Small intestine (tissue), 7 donors: Measurements from ENCODE around the gene TMEM120B. TPM values are rescaled to one million over a fixed set of nuclear protein-coding genes. Genes with fewer than 3 reads are reported as not detected.

ENCODE experiments used
- DNase-seq, 2 donors: peaks; one replicate each; pipeline versions ENCODE4 v3.0.0 to v3.0.0-alpha.2; 2013
- FAIRE-seq: peaks from 2 replicates; lab custom pipeline; 2012; peaks lifted over from hg19 to GRCh38; lab: Jason Lieb, UNC
- H3K27ac ChIP-seq, 3 donors: one replicate each; pipeline ENCODE4 v1.5.1; 2013; ENCODE audit warnings: low read length in 2 of 3, mild to moderate bottlenecking in 2 of 3, control low read depth in 1 of 3, inconsistent platforms in 1 of 3, low read depth in 1 of 3, moderate library complexity in 1 of 3
- H3K27me3 ChIP-seq, 3 donors: one replicate each; pipeline ENCODE4 v1.6.1; 2013; ENCODE audit warnings: low read length in 3 of 3, inconsistent platforms in 1 of 3; ENCODE audit not compliant: control insufficient read depth in 3 of 3, insufficient read depth in 3 of 3
- H3K36me3 ChIP-seq, 3 donors: one replicate each; pipeline ENCODE4 v1.6.1; 2013; ENCODE audit warnings: low read length in 3 of 3, inconsistent platforms in 1 of 3, low read depth in 1 of 3, mild to moderate bottlenecking in 1 of 3, moderate library complexity in 1 of 3; ENCODE audit not compliant: control insufficient read depth in 3 of 3, insufficient read depth in 2 of 3
- H3K4me1 ChIP-seq, 3 donors: one replicate each; pipeline ENCODE4 v1.6.1; 2013; ENCODE audit warnings: low read length in 2 of 3, inconsistent platforms in 1 of 3, low read depth in 1 of 3, mild to moderate bottlenecking in 1 of 3, moderate library complexity in 1 of 3; ENCODE audit not compliant: control insufficient read depth in 3 of 3, insufficient read depth in 2 of 3
- H3K4me3 ChIP-seq, 3 donors: one replicate each; pipeline ENCODE4 v1.5.1; 2013; ENCODE audit warnings: low read length in 3 of 3, control low read depth in 1 of 3, inconsistent platforms in 1 of 3, low read depth in 1 of 3, mild to moderate bottlenecking in 1 of 3, moderate library complexity in 1 of 3
- H3K9me3 ChIP-seq, 2 donors: one replicate each; pipeline ENCODE4 v1.6.1; 2013; ENCODE audit warnings: low read depth in 1 of 2, low read length in 1 of 2; ENCODE audit not compliant: control insufficient read depth in 2 of 2, insufficient read depth in 1 of 2
- WGBS, 3 donors: extraction: QIAGEN DNeasy Blood & Tissue Kit; methylation state at CpG; one replicate each; pipeline ENCODE4 v1.1.7; 2013; 5-methylcytosine and 5-hydroxymethylcytosine counted together
- polyA plus RNA-seq, 4 donors: library from polyadenylated mRNA; stranded (reverse) in 3 of 4; unstranded in 1 of 4; fragments of 200-250 nt in 3 of 4; fragments of 120-200 nt in 1 of 4; gene quantifications; one replicate each; pipeline versions ENCODE4 v1.2.1 to v1.2.3, GENCODE V29; 2013
- donor health status: healthy with polysubstance abuse.
- donor health status: control.
- donor health status: control.
- donor health status: Bipolar disorder and iron deficiency.
- donor health status: healthy.

Gene TMEM120B
- polyA plus RNA-seq, 4 donors = 2.7 to 11.3 (median 3.6) TPM

- Histone ChIP-seq H3K27me3 (no peaks in the 10 kb centered on the region), H3K4me3 (no peak overlapping the region), H3K4me1 (no peaks in the 10 kb centered on the region), H3K9me3 (no peaks in the 10 kb centered on the region), H3K36me3 (peaks cover 32 to 92% (median 49%) of the 10 kb centered on the region in 3 donors), H3K27ac (no peak overlapping the region)
- 84 to 90% (median 85%) methylated on average over 18 of the region's 18 CpGs for WGBS, 3 donors
- DNase-seq = no peak
- FAIRE-seq = no peak
Observed at GRCh38 chr12:121826318-121827150, 114.0 kb downstream of the TMEM120B start.

- no peak overlapping the region for H3K27ac ChIP-seq
- peaks cover 30 to 88% (median 52%) of the 10 kb centered on the region in 3 donors for H3K36me3 ChIP-seq
Observed at GRCh38 chr12:121827351-121828099, 115.0 kb downstream of the TMEM120B start.

GRCh38 chr12:121828306-121828705, 115.8 kb downstream of the TMEM120B start:
- FAIRE-seq = no peak
- no peaks in the 10 kb centered on the region for H3K4me1 ChIP-seq
- H3K9me3 ChIP-seq = no peaks in the 10 kb centered on the region
- peaks cover 24 to 81% (median 49%) of the 10 kb centered on the region in 3 donors for H3K36me3 ChIP-seq
- no peaks in the 10 kb centered on the region for H3K27me3 ChIP-seq
- H3K4me3 ChIP-seq = no peak overlapping the region
- no peak for DNase-seq
- no peak overlapping the region for H3K27ac ChIP-seq
- 93 to 98% (median 94%) methylated on average over 8 of the region's 8 CpGs for WGBS, 3 donors

More at GRCh38 chr12:121827351-121828099, 115.0 kb downstream of the TMEM120B start:
- no peaks in the 10 kb centered on the region for H3K4me1 ChIP-seq
- DNase-seq (no peak), FAIRE-seq (no peak)
- H3K4me3 ChIP-seq = no peak overlapping the region
- no peaks in the 10 kb centered on the region for H3K27me3 ChIP-seq
- no peaks in the 10 kb centered on the region for H3K9me3 ChIP-seq
- WGBS, 3 donors = 94 to 96% (median 95%) methylated on average over 47 to 48 of the region's 48 CpGs

DNA sequence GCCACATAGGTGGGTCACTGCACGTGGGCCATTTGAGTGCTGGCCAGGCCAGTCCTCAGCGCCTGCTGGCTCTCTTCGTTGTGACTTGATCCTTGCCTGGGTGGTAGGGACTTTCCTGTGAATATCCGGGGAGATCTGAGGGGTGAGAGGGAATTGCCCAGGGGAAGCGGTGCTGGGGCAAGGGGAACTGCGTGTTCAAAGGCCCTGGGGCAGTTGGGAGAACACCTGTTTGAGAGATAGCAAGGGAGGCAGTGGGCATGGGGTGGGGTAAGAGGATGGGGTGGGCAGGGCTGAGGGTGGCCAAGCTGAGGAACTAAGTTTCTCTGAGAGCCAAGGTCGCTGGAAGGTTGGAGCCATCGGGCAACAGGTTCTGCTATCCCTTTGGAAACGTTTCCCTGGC, 116.3 kb downstream of the TMEM120B start:
- no peaks in the 10 kb centered on the region for H3K9me3 ChIP-seq
- peaks cover 20 to 76% (median 43%) of the 10 kb centered on the region in 3 donors for H3K36me3 ChIP-seq
- no peak for DNase-seq
- no peaks in the 10 kb centered on the region for H3K27me3 ChIP-seq
- no peak overlapping the region for H3K27ac ChIP-seq
- FAIRE-seq = no peak
- H3K4me3 ChIP-seq = no peak overlapping the region
- WGBS, 3 donors = 86 to 91% (median 89%) methylated on average over 9 of the region's 9 CpGs
- no peaks in the 10 kb centered on the region for H3K4me1 ChIP-seq

GRCh38 chr12:121829250-121829918, 116.8 kb downstream of the TMEM120B start:
- no peak for DNase-seq
- WGBS, 3 donors = 85 to 90% (median 88%) methylated on average over 7 of the region's 7 CpGs
- Histone ChIP-seq H3K36me3 (peaks cover 20 to 71% (median 42%) of the 10 kb centered on the region in 3 donors), H3K27me3 (no peaks in the 10 kb centered on the region), H3K27ac (no peak overlapping the region), H3K4me3 (no peak overlapping the region), H3K4me1 (no peaks in the 10 kb centered on the region), H3K9me3 (no peaks in the 10 kb centered on the region)
- FAIRE-seq = no peak

- no peak overlapping the region for H3K27ac ChIP-seq
- no peaks in the 10 kb centered on the region for H3K9me3 ChIP-seq
- H3K4me3 ChIP-seq = no peak overlapping the region
- WGBS, 3 donors = 92 to 94% (median 94%) methylated on average over 23 of the region's 23 CpGs
- no peaks in the 10 kb centered on the region for H3K27me3 ChIP-seq
- no peak for FAIRE-seq
- H3K4me1 ChIP-seq = no peaks in the 10 kb centered on the region
- peaks cover 20 to 64% (median 37%) of the 10 kb centered on the region in 3 donors for H3K36me3 ChIP-seq
- DNase-seq = no peak
Observed at GRCh38 chr12:121830134-121830533, 117.6 kb downstream of the TMEM120B start.

DNA sequence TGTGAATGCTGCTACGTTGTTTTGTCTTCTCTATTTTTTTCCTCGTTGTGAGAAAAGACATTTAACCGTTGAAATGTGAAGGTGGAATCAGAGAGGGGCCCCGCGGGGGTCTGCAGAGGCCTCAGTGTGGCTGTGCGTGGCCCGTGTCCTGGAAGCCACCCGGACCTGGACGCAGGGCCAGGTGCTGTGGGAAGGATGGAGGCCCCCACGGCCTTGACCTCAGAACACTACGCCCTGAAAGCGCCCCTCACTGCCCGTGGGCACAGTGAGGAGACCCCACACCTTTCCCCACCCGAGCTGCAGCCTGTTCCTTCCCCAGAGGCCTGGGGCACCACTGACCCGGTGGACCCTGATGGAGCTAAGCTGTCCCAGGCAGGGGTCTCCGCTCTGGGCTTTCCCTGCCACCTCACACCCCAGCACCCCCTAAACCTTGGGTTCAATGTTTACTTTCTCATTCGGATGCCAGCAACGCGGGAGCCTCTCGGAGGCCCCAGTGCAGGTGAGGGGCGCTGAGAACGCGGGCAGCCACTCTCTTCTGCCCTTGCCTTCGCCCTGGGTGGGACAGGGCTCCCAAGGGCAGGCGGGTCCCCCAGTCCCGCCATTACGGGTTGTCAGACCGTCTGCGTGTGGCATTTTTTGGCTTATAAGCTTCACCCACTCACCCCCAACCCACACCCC, 118.2 kb downstream of the TMEM120B start:
- FAIRE-seq (no peak), DNase-seq (no peak)
- Histone ChIP-seq H3K4me3 (no peak overlapping the region), H3K36me3 (peaks cover 20 to 58% (median 35%) of the 10 kb centered on the region in 3 donors), H3K9me3 (no peaks in the 10 kb centered on the region), H3K4me1 (no peaks in the 10 kb centered on the region), H3K27me3 (no peaks in the 10 kb centered on the region), H3K27ac (no peak overlapping the region)
- WGBS, 3 donors = 89 to 91% (median 91%) methylated on average over 28 to 29 of the region's 29 CpGs
